ENCODE data around the gene ADGRB3.
"Not testable (repeated sequence)": the region's sequence is repeated elsewhere in the genome, so short reads cannot be mapped to it uniquely, and the experiment has no call there.

The ADGRB3 gene

DNA sequence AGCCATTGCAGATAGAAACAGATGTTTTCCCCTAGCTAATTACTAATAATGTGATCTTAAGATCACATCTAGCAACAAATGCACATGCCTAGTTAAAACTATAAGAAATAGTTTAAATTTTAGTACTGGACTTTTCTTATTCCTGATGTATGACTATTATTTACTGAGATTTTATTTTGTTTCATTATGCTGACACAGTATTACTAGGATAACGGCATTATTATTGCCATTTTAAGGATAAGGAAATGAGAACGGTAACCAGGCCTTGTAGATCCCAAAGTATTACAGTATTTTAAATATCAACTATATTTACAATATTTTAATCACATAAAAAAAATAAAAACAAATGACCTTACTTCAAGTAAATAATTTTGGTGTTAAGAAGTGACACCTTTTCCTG lies 240.3 kb downstream of the ADGRB3 start:
- in situ Hi-C loops (cut with MboI; ENCODE audit: low pct_unique_long_range_greater_than_20kb, low sequenced_read_pairs, unreplicated experiment): no loop called here
- DNase-seq (ENCODE audit: low spot score): no peak
- TF ChIP-seq, protein P1, sequence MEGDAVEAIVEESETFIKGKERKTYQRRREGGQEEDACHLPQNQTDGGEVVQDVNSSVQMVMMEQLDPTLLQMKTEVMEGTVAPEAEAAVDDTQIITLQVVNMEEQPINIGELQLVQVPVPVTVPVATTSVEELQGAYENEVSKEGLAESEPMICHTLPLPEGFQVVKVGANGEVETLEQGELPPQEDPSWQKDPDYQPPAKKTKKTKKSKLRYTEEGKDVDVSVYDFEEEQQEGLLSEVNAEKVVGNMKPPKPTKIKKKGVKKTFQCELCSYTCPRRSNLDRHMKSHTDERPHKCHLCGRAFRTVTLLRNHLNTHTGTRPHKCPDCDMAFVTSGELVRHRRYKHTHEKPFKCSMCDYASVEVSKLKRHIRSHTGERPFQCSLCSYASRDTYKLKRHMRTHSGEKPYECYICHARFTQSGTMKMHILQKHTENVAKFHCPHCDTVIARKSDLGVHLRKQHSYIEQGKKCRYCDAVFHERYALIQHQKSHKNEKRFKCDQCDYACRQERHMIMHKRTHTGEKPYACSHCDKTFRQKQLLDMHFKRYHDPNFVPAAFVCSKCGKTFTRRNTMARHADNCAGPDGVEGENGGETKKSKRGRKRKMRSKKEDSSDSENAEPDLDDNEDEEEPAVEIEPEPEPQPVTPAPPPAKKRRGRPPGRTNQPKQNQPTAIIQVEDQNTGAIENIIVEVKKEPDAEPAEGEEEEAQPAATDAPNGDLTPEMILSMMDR (IDR thresholded peaks at IDR 0.05; ENCODE audit: extremely low read depth, insufficient read depth, missing control alignments): no peak

DNA sequence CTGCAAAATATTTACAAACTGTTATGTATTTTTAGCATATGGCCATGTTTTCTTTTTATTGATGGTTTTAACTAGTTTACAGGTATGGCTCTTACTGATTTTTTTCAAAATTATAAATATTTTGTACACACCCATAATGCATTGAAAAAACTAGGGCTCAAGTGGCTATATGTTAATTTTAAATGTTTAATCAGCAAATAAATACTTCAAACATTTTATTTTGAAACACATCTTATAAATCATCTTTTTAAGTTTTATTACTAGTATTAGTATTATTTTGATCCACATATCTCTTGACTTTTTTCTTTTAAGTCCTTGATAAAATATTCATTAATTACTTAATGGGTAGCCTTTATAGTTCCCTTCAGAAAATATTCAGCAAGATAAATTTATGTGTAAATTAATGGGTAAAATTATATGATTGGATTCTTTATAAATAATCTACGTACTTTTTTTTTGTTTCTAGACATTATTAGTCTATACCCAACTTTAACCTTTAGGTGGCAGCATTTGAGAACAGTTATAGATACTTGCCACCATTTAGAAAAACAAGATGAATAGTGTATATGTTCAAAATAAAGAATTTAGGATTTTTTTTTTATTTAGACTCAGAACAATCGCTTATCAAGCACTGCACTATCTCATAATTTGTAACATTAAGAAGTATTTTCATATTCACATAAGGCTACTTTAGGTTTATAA lies 241.9 kb downstream of the ADGRB3 start:
- in situ Hi-C loops (cut with MboI; ENCODE audit: low pct_unique_long_range_greater_than_20kb, low sequenced_read_pairs, unreplicated experiment): no loop called here

DNA sequence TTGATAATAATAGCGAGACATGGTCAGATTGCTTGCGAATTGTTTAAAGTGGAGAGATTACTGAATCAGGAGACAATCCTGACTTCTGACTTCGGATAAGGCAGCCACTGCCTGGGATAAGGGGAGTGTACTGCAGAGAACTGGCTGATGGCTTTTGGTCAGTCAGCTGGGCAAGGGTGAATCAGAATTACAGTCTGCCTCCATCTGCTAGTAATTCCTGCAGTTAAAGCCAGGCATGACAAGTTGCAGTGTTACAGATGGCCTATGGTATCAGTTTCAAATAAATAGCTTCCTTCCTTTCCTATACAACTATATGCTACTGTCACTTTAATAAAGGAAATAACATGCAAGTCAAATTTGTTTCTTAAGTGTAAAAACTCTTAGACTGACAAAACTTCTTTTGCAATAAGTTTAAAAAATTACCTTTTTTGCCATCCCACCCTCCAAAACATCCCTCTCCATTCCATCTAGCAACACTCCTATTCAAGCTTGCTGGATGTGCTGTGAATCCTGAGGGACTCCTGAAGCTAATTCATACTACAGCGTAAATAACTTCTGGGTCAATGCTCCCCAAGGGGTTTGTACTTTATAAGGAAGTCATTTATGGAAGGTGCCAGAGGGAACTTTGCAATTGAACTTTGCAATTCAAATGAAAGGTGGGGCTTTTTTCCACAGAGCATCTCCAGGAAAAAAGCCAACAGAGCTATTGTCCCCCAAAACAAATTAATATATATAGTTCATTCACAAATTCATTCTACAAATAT lies 245.2 kb downstream of the ADGRB3 start:
- in situ Hi-C loops (cut with MboI; ENCODE audit: low pct_unique_long_range_greater_than_20kb, low sequenced_read_pairs, unreplicated experiment): no loop called here
- no peak for DNase-seq (ENCODE audit: low spot score)
- TF ChIP-seq, protein P1 (IDR thresholded peaks at IDR 0.05; ENCODE audit: extremely low read depth, insufficient read depth, missing control alignments): no peak

More for the DNA sequence above, 241.9 kb downstream of the ADGRB3 start:
- DNase-seq (ENCODE audit: low spot score): peak; percentile 17
- TF ChIP-seq, protein P1 (IDR thresholded peaks at IDR 0.05; ENCODE audit: extremely low read depth, insufficient read depth, missing control alignments): peak; percentile 42

DNA sequence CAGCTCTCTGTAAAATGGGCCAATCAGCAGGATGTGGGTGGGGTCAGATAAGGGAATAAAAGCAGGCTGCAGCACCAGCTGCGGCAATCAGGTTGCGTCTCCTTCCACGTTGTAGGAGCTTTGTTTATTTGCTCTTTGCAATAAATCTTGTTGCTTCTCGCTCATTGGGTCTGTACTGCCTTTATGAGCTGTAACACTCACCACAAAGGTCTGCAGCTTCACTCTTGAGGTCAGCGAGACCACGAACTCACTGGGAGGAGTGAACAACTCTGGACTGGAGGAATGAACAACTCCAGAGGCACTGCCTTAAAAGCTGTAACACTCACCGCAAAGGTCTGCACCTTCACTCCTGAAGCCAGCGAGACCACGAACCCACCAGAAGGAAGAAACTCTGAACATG lies 248.2 kb downstream of the ADGRB3 start:
- DNase-seq (ENCODE audit: low spot score); in situ Hi-C loops (cut with MboI; ENCODE audit: low pct_unique_long_range_greater_than_20kb, low sequenced_read_pairs, unreplicated experiment): not testable (repeated sequence)

DNA sequence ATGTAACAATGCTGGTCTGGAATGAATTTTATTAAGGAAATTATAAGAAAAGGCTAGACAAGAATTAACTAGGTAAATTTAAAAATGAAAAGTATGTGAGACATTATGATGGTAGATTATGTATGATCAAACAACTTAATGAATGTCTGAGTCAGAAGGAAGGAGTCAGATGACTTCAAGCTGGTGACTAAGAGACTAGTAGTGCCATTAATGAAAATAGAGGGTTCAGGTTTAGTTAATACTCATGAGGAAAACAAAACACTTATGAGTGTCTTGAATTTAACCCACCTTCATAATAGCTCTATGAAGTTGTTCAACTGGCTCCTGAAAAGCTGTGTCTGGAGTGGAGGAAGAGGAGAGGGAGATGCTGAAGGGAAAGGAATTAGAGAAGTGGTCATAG lies 256.3 kb downstream of the ADGRB3 start:
- TF ChIP-seq, protein P1 (IDR thresholded peaks at IDR 0.05; ENCODE audit: extremely low read depth, insufficient read depth, missing control alignments): no peak
- no peak for DNase-seq (ENCODE audit: low spot score)
- in situ Hi-C loops (cut with MboI; ENCODE audit: low pct_unique_long_range_greater_than_20kb, low sequenced_read_pairs, unreplicated experiment): no loop called here

DNA sequence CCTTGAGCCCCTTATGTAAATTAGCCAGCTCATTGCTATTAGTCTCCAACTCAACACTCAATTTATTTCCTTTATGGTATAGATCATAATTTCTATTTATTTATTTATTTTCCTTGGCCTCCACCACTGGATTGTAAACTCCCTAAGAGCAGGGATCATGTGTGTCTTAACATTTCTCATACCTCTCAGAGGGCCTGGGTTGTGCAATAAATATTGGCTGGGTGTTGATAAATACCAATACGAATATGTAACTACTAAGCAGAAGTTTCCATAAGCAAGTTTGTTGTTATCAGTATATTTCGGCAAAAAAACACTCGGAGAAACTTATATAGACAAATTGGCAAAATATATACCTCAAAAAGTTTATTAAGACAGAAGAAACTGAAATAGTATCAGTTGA lies 257.4 kb downstream of the ADGRB3 start:
- TF ChIP-seq, protein P1 (IDR thresholded peaks at IDR 0.05; ENCODE audit: extremely low read depth, insufficient read depth, missing control alignments): no peak
- no peak for DNase-seq (ENCODE audit: low spot score)
- in situ Hi-C loops (cut with MboI; ENCODE audit: low pct_unique_long_range_greater_than_20kb, low sequenced_read_pairs, unreplicated experiment): no loop called here

DNA sequence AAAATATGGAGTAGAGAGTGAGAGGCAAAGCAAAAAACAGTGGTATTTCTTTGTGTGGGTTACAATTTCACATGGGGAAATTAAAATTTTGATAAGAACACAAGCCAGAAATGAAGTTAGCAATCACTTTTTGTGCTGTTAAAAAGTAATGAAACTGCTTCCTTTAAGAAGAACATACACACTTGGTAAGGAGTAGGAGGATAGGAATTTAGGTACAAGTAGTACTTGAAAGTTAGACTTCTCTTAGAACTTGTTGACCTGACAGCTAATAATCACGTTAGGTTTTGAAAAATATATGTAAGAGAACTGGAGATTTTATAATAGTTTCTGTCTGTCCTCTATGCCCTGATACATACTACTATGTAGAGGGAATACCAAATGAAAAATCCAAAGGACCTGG lies 260.8 kb downstream of the ADGRB3 start:
- TF ChIP-seq, protein P1 (IDR thresholded peaks at IDR 0.05; ENCODE audit: extremely low read depth, insufficient read depth, missing control alignments): no peak
- DNase-seq (ENCODE audit: low spot score): no peak
- in situ Hi-C loops (cut with MboI; ENCODE audit: low pct_unique_long_range_greater_than_20kb, low sequenced_read_pairs, unreplicated experiment): no loop called here

All from GM13977 (cell line).